Adrenal gland (tissue), 5 donors: ENCODE measurements around the gene PIM3.

Experiments used
- CTCF ChIP-seq, 6 experiments: fragments of 450-650 bp in 4 of 6; fragments of 200-600 bp in 2 of 6; sonication (generic) in 1 of 6; IDR thresholded peaks; 1 replicate in 5 of 6; 2 replicates in 1 of 6; pipeline versions ENCODE4 v1.5.1 to v1.8.0; 2016 to 2021; ENCODE audit warnings: antibody characterized with exemption in 6 of 6, mild to moderate bottlenecking in 2 of 6, moderate library complexity in 1 of 6
- POLR2A ChIP-seq, 2 donors: fragments of 450-650 bp; IDR thresholded peaks; one replicate each; pipeline ENCODE4 v1.6.1; 2017; ENCODE audit warnings: antibody characterized with exemption in 2 of 2, mild to moderate bottlenecking in 2 of 2, moderate library complexity in 1 of 2
- donor health status: DM: no; HTN: no; CAD: no.

DNA sequence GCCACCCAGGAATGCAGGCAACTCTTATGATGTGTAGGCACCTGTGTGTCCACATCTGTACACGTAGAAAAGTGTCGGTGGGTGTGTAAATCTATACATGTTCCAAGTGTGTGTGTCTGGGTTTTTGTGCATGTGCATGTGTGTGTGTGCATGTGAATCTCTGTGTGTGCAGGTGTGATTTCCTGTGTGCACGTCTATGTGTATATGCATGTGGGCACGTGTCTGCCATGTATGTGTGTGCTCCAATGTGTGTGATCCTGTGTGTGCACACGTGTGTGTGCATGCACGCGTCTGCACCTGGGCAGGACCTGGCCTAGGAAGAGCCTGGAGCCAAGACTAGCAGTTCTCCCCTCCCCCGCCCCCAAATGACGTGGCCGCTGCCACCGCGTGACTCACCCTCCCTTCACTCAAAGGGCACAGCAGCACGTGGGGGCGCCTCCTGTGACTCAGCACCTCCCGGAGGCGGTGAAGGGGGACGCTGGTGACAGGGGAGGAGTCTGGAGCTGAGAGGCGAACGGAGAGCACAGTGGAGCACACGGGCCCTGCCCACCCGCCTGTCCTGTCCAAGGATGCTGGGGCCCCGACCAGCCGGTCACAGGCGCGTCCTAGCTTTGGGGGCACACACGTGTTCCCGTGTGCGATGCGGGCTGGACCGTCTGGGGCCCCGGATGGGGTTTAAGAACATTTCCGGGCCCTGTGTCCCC lies 10.1 kb downstream of the PIM3 start:
- TF ChIP-seq POLR2A (IDR thresholded peaks at IDR 0.05) = peak; percentile 88 to 98
- TF ChIP-seq CTCF (IDR thresholded peaks at IDR 0.05) = no peak
